ENCODE results near the gene CKMT2. TPM values are rescaled to one million over a fixed set of nuclear protein-coding genes. Genes with fewer than 3 reads are reported as not detected.
"Not testable (repeated sequence)": the region's sequence is repeated elsewhere in the genome, so short reads cannot be mapped to it uniquely, and the experiment has no call there.

CKMT2 gene
- total RNA-seq, 1 experiment from 2014 or later: not detected

DNA sequence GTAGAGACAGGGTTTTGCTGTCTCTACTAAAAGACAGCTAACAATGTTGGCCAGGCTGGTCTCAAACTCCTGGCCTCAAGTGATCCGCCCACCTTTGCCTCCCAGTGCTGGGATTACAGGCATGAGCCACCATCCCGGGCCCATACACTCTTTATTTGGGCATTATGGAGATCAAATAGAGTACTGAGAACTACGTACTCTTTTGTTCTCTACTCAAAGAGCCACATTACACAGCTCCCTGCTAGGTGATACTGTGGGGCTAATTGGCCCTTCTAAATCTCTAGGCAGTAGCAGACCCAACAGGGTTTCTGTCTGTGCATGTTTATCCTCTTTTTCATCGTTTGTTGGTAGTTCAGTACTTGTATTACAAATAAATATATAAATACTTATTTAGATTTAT, 16.1 kb downstream of the CKMT2 start:
- no peak for DNase-seq (ENCODE audit: low read depth)

DNA sequence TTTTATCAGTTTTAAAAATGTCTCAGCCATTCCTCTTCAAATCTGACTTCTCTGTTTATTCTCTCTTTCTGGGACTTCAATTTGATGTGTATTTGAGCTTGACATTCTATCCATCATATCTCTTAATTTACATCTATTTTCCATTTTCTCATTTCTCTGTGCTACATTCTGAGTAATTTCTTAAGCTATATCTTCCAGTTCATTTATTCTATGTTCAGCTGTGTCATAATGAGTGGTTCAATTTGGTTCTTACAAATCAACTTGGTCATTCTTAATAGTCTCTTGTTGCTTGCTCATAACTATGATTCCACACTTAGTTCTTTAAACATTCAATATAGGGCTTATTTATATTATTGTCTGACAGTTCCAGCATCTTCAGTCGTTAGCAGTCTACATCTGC, 16.9 kb downstream of the CKMT2 start:
- DNase-seq (ENCODE audit: low read depth): no peak

DNA sequence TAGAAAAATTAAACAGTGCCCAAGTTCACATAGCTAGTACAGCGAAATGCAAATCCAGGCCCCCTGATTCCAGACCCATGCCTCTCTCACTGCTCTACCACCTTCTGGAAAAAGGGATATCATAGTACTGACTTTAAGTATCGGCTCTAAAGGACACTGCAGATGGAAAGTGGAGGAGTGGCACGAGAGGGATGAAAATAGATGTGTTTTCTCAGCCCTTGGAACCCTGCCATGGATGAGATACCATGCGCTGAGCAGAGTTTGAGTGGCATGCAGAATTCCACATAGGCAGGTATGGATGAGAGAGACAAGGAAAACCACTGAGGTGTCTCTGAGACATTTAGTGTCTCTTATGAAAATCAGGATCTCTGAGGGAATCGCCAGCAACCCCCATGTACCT, 18.8 kb downstream of the CKMT2 start:
- DNase-seq (ENCODE audit: low read depth): no peak

DNA sequence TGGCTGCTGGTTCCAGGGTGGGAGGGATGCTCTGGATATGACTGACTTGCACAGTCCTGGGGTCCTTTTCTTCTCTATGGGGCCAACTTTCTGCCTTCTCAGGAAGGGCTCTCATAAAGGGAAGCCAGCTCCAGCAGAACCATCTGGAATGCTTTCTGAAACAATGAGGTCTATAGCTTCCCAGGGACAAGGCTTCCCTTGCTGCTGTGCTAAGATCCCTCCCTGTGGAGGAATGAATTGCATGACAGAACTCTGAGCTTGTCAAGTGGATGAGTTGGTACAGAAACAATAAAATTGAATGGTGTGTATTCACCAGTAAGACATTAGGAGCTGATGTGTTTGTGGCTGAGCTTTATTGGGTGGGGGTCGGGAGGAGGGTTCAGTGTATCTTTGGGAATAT, 19.8 kb downstream of the CKMT2 start:
- no peak for DNase-seq (ENCODE audit: low read depth)

DNA sequence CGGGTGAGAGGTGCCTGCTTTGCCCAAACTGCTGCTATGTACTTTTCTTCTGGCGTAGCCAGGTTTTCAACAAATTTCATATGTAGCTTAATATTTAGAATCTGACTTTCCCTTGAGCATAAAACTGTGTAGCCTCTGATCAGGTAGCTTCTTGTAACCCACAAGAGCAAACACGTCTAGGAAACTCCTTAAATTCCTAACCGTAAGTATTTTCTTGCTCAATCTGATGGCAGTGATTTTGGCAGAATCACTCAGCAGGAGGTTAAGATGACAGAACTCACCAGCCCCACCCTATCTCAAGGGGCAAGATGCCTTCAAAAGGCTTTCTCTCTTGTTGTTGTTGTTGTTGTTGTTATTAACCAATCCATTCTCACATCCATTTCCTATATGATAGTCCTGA, 20.8 kb downstream of the CKMT2 start:
- DNase-seq (ENCODE audit: low read depth): no peak

DNA sequence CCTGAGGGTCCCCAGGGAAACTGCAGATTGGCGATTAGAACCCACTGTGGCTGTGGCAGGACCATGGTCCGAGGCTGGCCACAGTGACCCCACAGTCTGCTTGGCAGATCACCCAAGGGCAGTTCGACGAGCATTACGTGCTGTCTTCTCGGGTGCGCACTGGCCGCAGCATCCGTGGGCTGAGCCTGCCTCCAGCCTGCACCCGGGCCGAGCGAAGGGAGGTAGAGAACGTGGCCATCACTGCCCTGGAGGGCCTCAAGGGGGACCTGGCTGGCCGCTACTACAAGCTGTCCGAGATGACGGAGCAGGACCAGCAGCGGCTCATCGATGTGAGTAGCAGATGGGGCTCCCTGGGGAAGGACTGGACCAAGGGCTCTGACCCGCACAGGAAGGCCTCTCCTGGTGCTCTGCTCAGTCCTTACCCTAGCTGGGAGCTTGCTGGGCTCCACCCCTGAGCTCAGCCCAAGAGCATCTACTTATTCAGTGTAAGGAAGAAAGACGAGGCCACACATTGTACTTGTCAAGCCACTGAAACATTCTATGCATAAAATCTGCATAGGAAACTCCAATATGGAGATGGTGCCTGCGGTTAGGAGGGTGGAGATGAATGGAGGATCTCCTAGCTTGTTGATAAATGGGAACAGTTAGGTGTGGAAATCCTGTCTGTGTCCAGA, 21.9 kb downstream of the CKMT2 start:
- no peak for DNase-seq (ENCODE audit: low read depth)

DNA sequence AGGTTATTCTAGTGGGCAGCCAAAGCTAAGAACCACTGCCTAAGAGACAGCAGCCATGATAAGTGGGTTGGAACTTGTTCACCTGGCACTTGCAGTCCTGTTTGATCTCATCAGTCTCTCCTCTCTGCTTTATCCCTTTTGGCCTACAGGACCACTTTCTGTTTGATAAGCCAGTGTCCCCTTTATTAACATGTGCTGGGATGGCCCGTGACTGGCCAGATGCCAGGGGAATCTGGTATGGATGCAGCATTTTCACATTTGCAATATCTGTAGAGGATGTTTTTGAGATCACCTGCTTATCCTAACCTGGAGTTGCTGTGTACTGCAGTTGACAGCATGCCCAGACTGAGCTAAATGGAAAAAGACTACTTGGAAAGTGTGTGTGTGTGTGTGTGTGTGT, 23.6 kb downstream of the CKMT2 start:
- DNase-seq (ENCODE audit: low read depth): no peak

DNA sequence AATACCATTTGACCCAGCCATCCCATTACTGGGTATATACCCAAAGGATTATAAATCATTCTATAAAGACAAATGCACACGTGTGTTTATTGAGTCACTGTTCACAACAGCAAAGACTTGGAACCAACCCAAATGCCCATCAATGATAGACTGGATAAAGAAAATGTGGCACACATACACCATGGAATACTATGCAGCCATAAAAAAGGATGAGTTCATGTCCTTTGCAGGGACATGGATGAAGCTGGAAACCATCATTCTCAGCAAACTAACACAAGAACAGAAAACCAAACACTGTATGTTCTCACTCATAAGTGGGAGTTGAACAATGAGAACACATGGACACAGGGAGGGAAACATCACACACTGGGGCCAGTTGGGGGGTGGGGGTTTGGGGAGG, 29.7 kb downstream of the CKMT2 start:
- DNase-seq (ENCODE audit: low read depth): not testable (repeated sequence)

DNA sequence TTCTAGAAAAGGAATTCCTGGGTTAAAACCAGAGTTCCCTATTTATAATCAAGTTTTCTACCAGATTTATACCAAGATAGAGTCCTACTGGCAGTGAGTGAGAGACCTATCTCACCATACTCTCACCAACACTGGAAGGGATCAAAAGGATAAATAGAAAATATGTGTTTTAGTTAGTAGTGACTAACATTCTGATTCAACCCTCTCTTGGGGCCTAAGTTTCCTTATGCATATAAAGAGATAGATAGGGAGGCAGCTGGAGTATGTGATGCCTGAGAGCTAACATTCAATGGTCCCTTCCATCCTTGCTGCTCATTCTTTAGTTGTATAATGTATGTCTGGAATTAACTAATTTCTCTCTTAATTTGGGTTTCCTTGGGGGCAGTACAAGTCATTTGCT, 32.0 kb downstream of the CKMT2 start:
- DNase-seq (ENCODE audit: low read depth): no peak

DNA sequence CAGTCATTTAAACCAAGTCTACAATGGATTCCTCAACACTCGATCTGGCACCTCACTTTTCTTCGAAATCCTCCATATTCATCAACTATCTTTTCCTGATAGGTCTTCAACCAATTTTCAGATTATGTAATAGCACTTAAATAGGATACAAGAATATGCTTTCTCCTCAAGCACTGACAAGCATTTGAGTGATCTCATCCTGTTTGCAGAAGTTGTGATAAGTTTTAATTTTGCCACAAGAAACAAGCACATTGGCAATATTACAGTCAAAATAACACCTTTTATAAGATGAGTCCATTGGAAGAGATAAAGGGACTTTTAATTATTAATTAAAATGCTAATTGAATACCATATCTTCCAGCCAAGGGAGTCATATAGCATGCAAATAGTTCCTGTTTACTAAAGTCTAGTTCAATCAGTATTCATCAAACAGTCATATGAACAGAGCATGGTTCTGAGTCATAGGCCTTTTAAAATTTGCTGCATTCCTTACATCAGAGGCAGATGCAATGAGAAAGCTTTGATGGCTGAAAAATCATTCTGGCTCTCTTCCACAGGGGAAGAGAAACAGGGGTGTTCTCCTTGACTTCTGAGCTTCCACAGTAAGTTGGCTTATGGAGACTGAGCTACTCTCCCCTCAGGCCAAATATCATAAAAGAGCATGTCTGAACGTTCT, 35.5 kb downstream of the CKMT2 start:
- peak; percentile 75 for DNase-seq (ENCODE audit: low read depth)

DNA sequence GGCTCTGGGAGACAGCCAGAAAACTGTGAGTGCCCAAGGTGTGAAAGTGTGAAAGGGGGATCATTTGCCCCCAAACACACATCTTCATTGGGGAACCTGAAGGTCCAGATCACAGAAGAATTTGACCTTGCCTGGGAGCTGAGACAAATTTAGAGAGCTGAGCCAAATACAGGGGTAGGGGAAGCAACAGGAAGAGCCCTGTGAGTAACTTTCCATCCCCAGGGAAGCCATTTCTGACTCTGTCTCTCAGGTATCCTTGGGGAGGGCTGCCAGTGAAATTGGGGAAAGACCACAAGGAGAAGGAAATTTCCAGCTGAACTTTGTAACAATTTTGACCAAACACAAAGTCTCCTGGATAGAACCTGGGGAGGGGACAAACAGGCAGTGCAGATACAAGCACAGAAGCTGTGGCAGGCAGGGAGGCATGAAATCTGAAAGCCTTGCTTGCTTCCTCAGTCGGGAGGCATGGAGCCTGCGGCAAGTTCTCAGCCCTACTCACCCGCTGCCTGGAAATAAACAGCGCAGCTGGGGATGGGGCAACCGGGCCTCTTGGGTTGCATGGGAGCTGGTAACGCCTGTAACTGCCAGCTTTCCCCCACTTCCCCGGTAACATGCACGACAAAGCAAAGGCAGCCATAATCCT, 36.8 kb downstream of the CKMT2 start:
- DNase-seq (ENCODE audit: low read depth): no peak

DNA sequence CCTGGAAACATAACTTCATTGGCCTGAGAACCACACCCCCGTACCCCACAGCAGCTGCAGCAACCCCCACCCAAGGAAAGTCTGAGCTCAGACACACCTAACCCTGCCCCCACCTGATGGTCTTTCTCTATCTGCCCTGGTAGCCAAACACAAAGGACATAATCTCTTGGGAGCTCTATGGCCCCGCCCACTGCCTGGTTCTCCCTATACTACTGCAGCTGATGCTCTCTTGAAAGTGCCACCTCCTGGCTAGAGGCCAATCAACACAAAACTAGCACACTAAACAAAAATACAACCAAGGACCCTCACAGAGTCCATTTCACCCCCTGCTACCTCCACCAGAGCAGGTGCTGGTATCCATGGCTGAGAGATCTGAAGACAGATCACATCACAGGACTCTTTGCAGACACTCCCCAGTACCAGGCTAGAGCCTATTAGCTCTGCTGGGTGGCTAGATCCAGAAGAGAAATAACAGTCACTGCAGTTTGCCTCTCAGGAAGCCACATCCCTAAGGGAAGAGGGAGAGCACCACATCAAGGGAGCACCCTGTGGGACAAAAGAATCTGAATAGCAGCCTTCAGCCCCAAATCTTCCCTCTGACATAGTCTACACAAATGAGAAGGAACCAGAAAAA, 37.4 kb downstream of the CKMT2 start:
- not testable (repeated sequence) for DNase-seq (ENCODE audit: low read depth)

DNA sequence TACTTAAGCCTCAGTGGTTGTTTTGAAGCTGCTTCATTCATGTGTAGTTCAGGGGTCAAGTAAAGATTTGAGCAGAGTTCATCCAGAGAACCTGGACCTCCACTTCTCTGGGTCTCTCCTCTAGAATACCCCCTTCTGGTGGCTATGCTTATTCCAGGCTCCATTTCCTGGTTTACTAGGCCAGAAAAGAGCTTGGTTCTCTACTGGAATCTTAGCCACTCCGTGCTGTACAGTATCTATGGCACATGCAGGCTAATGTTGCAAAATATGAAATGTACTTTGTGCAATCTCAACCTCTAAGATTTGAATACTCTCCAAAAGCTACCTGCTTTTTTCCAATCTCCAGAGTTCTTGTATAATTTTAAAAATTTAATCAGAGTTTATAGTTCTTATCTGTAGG, 50.9 kb downstream of the CKMT2 start:
- no peak for DNase-seq (ENCODE audit: low read depth)

DNA sequence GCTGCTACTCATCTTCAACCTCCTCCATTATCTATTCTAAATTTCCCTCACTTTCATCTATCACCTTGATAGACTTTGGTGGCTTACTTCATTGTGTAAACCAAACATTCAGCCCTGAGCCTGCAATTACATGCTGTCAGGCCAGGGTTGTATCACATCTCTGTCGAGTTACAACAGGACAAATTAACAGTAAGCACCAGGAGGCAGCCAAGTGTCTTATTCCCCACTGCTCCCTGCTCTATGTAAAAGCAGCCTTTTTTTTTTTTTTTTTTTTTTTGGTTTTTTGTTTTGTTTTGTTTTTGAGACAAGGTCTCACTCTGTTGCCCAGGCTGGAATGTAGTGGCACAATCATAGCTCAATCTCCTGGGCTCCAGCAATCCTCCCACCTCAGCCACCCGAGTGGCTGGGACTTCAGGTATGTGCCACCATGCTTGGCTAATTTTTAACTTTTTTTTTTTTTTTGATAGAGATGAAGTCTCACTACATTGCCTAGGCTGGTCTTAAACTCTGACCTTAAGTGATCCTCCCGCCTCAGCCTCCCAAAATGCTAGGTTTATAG, 53.0 kb downstream of the CKMT2 start:
- no peak for DNase-seq (ENCODE audit: low read depth)

DNA sequence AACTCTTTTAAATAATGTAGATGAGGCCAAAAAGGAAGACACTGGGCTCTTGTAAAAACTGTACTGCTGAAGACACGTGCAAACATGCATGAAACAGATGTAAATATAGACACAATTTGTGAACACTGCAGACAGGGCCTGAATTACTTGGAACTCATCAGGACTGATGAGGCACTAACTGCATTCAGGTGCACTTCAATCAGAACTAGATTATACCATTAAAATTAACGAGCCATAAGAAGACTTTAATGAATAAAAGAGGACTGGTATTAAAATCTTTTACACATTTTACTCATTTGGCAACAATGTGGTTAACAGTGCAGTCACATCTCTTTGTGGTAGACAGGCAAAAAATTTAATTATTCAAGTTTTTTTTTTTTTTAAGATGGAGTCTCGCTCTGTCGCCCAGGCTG, 54.9 kb downstream of the CKMT2 start:
- no peak for DNase-seq (ENCODE audit: low read depth)

DNA sequence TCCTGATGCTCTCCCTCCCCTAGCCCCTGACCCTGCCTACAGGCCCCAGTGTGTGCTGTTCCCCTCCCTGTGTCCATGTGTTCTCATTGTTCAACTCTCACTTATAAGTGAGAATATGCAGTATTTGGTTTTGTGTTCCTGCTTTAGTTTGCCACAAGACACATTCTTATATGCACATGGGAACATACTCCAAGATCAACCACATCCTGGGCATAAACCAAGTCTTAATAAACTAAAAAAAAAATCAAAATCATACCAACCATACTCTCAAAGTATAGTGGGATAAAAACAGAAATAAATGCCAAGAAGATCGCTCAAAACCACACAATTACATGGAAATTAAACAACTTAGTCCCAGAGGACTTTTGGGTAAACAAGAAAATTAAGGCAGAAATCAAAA, 57.0 kb downstream of the CKMT2 start:
- no peak for DNase-seq (ENCODE audit: low read depth)

DNA sequence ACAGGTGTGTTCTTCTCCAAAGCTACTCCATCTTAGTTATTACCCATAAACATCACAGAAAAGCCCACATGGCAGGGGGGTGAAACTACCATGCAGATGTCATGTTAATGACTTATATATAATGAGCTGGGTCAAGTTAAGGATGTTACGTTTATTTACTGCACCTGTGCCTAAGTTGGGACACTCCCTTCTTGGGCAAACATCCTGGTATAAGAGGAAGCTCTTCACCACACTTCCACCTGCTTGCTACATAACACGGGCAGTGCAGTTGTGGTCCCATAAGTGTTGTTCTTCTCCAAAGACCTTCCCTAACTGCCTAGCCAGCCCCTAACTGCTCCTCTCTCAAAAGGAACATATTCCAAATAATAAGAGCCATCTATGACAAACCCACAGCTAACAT, 59.0 kb downstream of the CKMT2 start:
- DNase-seq (ENCODE audit: low read depth): no peak

DNA sequence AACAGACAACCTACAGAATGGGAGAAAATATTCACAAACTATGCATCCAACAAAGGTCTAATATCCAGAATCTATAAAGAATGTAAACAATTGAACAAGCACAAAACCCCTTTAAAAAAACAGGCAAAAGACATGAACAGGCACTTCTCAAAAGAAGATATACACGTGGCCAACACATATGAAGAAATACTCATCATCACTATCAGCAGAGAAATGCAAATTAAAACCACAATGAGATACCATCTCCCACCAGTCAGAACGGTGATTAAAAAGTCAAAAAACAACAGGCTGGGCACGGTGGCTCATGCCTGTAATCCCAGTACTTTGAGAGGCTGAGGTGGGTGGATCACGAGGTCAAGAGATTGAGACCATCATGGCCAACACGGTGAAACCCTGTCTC, 60.9 kb downstream of the CKMT2 start:
- DNase-seq (ENCODE audit: low read depth): not testable (repeated sequence)

DNA sequence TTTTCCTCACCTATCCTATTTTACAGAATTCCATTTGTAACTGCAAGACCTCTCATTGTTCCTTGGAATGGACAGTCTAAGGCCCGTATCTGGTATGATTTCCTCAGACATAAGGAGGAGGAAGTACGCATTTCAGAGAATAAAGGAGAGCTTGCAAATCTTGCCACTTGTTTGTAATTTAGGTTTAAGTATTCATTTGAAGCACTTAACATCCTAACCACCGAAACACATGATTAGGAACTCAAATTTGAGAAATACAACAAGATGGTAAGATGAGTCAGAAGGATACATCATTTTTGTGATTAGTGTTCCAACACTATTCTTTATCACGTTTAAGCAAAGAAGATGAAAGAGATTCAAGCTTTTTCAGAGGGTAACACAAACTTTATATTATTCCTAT, 64.4 kb downstream of the CKMT2 start:
- DNase-seq (ENCODE audit: low read depth): no peak

DNA sequence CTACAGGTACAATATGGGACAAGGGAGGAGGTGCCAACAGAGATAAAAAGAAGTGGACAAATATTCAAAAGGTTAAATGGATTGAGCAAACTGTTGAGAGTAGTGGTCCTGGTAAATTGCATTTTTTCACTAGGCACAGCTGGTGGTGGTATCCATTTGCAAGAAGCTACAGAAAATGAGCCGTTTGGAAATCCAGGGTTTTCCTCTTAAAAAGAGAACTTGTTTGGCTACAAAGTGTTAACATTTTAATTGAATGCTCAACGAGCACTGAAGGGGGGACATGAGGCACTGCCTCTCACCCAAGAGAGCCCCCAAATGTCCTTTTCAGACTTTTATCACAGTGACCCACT, 67.8 kb downstream of the CKMT2 start:
- no peak for DNase-seq (ENCODE audit: low read depth)

DNA sequence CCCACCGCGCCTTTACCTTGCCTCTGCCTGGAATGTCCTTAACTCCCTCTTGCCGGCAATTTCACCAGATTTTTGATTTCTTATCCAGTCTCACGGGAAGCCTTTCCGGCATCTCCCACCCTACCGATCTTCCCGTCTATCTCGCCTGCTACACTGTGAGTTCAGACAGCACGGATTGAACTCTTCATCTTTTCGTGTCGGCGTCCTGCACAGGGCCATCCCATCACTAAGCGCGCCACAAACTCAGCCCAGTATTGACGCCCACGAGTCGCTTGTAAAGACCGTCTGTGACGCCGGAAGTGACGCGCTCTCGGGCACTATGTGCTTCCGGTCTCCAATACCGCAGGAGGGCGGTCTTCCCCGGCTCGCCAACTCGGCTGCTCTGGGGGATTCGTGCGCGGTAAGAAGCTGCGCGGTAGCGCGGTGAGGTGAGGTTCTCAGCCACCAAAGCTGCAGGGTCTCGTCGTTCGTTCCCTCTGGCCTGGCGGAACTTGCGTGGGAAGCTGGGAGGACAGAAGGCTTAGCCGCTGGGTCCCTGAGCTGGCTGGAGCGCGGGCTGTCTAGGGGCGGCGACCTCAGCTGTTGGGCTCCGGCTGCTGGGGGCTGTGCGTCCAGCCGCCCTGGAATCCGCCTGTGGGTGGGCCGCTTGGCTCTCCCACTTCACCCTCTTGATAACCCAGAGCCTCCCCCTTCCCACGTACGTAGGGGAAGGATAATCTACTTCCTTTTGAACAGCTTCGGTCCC, 68.3 kb downstream of the CKMT2 start, which contains the start of gene ZCCHC9:
Gene ZCCHC9 (plus strand): TSS at position 317 of the 745 bp plus-strand sequence. CDS start 3,171 bp downstream, outside the sequence.
- DNase-seq (ENCODE audit: low read depth): peak; percentile 91
